Nephron (organoid): Measurements from ENCODE around the gene LSS.

Experiments
- H3K27ac Mint-ChIP-seq, 3 experiments: 2 replicates each; pipeline ENCODE4 v1.8.0; 2020; ENCODE audit warnings: mixed read lengths in 3 of 3, mild to moderate bottlenecking in 2 of 3, moderate library complexity in 1 of 3
- H3K27me3 Mint-ChIP-seq: 2 replicates; pipeline ENCODE4 v1.8.0; 2021; ENCODE audit warnings: low read depth, mild to moderate bottlenecking, moderate library complexity, mixed read lengths
- H3K36me3 Mint-ChIP-seq: 2 replicates; pipeline ENCODE4 v1.8.0; 2020; ENCODE audit warnings: low read depth, mixed read lengths
- H3K4me1 Mint-ChIP-seq: 2 replicates; pipeline ENCODE4 v1.8.0; 2020; ENCODE audit warnings: mixed read lengths
- H3K4me3 Mint-ChIP-seq, 3 experiments: 2 replicates each; pipeline ENCODE4 v1.8.0; 2020; ENCODE audit warnings: mild to moderate bottlenecking in 3 of 3, mixed read lengths in 3 of 3, moderate library complexity in 2 of 3
- H3K9me3 Mint-ChIP-seq: 2 replicates; pipeline ENCODE4 v1.8.0; 2020; ENCODE audit warnings: mixed read lengths
- CTCF ChIP-seq, 3 experiments: fragments of 200-600 bp; sonication (generic); IDR thresholded peaks; one replicate each; pipeline ENCODE4 v1.5.0; 2021; ENCODE audit warnings: antibody characterized with exemption in 3 of 3; ENCODE audit not compliant: unreplicated experiment in 3 of 3

Gene LSS

DNA sequence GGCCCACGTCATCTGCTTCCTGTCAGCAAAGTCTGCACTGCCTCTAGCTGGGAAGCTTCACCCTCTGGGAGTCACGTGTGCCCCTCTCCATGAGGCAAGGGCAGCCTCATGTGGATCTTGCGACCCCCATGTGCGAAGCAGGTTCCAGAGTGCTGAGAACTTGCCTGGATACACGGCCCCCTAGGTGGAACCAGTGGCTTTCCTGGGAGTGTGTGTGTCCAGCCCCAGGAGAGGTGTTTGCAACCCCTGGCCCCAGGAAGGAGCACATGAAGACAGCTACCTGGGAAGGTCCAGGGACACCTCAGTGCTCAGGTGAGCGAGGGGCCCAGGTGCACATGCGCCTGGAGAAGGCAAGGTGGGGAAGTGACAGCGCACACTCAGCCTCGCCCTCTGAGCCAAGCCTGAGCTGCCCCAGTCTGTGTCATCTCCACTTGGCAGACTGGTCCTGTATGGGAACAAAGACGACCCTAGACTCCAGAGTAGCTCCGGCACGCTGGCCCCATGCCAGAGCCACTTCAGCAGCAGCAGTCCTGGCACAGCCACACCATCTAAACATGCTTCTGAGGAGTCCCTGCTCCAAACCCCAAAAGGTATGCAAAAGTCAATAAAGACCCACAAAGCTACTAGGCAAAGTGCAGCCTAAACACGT lies 8.9 kb downstream of the LSS start:
- no peaks in the 10 kb centered on the region for H3K9me3 Mint-ChIP-seq
- H3K4me3 Mint-ChIP-seq, result no peak overlapping the region
- peaks cover 34% of the 10 kb centered on the region for H3K36me3 Mint-ChIP-seq
- TF ChIP-seq CTCF (IDR thresholded peaks at IDR 0.05; ENCODE audit: unreplicated experiment in 3 of 3), result no peak
- no peak overlapping the region for H3K27ac Mint-ChIP-seq
- peaks cover 6% of the 10 kb centered on the region for H3K4me1 Mint-ChIP-seq
- H3K27me3 Mint-ChIP-seq, result peaks cover 7% of the 10 kb centered on the region

DNA sequence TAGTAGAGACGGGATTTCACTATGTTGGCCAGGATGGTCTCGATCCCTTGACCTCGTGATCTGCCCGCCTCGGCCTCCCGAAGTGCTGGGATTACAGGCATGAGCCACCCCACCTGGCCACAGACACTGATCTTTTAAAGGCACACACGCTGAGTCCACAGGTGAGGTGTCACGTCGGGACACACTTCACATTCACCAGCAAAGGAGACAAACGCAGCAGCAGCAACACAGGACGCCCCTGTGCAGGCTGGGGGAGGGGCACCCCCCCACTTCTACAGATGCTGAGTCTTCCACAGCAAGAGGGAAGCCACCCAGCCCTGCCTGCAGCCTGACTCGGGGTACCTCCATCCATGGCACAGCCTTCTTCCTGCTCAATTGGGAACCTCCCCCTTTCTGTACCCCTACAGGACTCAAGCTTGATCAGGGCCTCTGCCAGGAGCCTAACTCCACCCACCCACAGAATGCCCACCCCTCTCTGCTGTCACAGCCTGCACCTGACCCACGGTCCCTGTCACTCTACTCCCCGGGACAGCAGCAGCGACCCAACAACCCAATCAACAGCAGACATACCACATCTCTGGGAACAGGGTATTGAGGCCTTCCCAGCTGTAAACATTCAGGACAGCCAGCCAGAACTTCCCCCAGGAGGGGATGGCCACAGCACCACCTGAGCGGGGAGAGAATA lies 9.5 kb downstream of the LSS start:
- Mint-ChIP-seq H3K27me3 (peaks cover 2% of the 10 kb centered on the region), H3K27ac (no peak overlapping the region), H3K4me3 (no peak overlapping the region), H3K9me3 (no peaks in the 10 kb centered on the region), H3K4me1 (peaks cover 2% of the 10 kb centered on the region), H3K36me3 (peaks cover 29% of the 10 kb centered on the region)
- no peak for TF ChIP-seq CTCF (IDR thresholded peaks at IDR 0.05; ENCODE audit: unreplicated experiment in 3 of 3)

GRCh38 chr21:46217511-46218196 lies 10.9 kb downstream of the LSS start:
- Mint-ChIP-seq H3K4me3 (no peak overlapping the region), H3K4me1 (no peaks in the 10 kb centered on the region), H3K27me3 (no peaks in the 10 kb centered on the region), H3K27ac (no peak overlapping the region), H3K36me3 (peaks cover 36% of the 10 kb centered on the region), H3K9me3 (no peaks in the 10 kb centered on the region)
- no peak for TF ChIP-seq CTCF (IDR thresholded peaks at IDR 0.05; ENCODE audit: unreplicated experiment in 3 of 3)

DNA sequence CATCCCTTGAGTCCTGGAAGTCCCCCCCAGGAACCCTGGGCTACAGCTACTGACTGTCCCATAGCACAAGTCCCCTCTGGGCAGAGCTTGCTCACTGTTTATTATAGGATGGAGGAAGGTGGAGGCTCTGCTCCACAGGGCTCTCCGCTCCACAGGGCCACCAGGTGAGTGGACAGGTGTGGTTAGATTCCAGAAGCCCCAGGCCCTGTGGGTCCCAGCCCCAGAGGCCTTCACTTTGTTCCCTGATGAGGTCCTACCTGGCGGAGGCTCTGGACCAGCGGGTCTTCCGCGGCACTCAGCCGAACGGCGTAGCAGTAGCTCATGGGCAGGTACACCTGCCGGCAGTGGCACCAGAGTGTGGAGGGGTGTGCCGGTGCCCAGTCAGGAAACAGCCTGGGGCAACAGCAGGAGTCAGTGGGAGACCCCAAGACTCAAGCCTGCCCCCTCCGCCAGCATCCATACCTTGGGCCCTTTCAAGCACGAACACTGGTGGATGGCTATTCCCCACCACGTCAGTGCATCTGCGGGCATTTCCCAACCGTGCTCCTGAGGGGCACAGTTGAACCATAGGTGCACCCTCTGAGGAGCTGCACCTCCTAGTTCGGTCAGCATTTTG lies 12.3 kb downstream of the LSS start:
- Mint-ChIP-seq H3K4me3 (no peak overlapping the region), H3K4me1 (no peaks in the 10 kb centered on the region), H3K27me3 (no peaks in the 10 kb centered on the region), H3K27ac (no peak overlapping the region), H3K9me3 (no peaks in the 10 kb centered on the region), H3K36me3 (peaks cover 31% of the 10 kb centered on the region)
- TF ChIP-seq CTCF (IDR thresholded peaks at IDR 0.05; ENCODE audit: unreplicated experiment in 3 of 3), result no peak

GRCh38 chr21:46215436-46216131 lies 13.0 kb downstream of the LSS start:
- Mint-ChIP-seq H3K4me3 (no peak overlapping the region), H3K36me3 (peaks cover 28% of the 10 kb centered on the region), H3K27me3 (no peaks in the 10 kb centered on the region), H3K4me1 (no peaks in the 10 kb centered on the region), H3K27ac (no peak overlapping the region), H3K9me3 (no peaks in the 10 kb centered on the region)
- TF ChIP-seq CTCF (IDR thresholded peaks at IDR 0.05; ENCODE audit: unreplicated experiment in 3 of 3), result no peak
